IPS-18a (cell line): ENCODE results near the gene SMARCD2.
"Not testable (repeated sequence)": the region's sequence is repeated elsewhere in the genome, so short reads cannot be mapped to it uniquely, and the experiment has no call there.

Experiments
- H3K27ac ChIP-seq: one replicate; pipeline ENCODE4 v1.5.1; 2013; ENCODE audit warnings: low read length
- H3K27me3 ChIP-seq: one replicate; pipeline ENCODE4 v1.6.1; 2013; ENCODE audit warnings: mild to moderate bottlenecking, low read length; ENCODE audit not compliant: control insufficient read depth, insufficient read depth
- H3K36me3 ChIP-seq: one replicate; pipeline ENCODE4 v1.6.1; 2013; ENCODE audit warnings: low read depth, low read length; ENCODE audit not compliant: control insufficient read depth
- H3K4me1 ChIP-seq: one replicate; pipeline ENCODE4 v1.6.1; 2013; ENCODE audit warnings: low read depth, low read length; ENCODE audit not compliant: control insufficient read depth
- H3K4me3 ChIP-seq: one replicate; pipeline ENCODE4 v1.5.1; 2013; ENCODE audit warnings: low read length
- H3K9ac ChIP-seq: one replicate; pipeline ENCODE4 v1.6.1; 2013; ENCODE audit warnings: mild to moderate bottlenecking, low read length, moderate library complexity
- H3K9me3 ChIP-seq: one replicate; pipeline ENCODE4 v1.6.1; 2013; ENCODE audit warnings: low read depth, low read length; ENCODE audit not compliant: control insufficient read depth

SMARCD2 gene

DNA sequence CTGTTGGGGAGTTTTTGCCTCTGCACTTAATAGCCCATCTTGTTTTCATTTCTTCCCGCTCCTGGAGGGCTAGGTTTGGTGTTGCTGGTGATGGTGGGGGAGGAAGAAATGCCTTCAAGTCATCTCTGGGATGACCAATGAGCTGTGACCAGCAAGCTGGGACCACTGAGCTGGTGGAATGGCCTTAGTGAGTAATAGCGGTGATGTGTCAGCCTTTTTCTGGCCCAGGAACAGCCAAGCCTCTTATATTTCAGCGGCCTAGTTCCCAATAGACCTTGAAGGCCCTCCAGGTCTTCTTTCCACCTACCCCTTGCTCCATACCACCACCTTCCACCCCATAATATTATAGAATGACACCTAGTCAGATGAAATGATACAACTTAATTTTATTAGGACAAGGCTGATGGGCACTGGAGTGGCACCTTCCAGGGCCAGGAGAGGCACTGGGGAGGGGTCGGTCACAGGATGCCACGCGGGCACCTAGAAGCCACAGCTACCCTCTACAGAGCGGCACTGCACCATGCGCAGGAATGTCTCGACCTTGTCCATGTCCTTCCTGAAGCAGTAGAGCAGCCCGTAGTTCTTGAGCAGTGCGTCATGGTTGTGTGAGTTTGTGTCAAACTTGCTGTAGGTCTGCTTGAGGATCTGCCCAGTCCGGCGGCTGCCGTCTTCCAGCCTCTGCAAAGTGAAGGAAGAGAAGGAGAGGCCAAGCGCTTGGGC lies 29.3 kb upstream of the SMARCD2 start:
- H3K9ac ChIP-seq, H3K9me3 ChIP-seq, H3K27ac ChIP-seq, H3K4me1 ChIP-seq, H3K36me3 ChIP-seq, H3K4me3 ChIP-seq, H3K27me3 ChIP-seq: not testable (repeated sequence)

DNA sequence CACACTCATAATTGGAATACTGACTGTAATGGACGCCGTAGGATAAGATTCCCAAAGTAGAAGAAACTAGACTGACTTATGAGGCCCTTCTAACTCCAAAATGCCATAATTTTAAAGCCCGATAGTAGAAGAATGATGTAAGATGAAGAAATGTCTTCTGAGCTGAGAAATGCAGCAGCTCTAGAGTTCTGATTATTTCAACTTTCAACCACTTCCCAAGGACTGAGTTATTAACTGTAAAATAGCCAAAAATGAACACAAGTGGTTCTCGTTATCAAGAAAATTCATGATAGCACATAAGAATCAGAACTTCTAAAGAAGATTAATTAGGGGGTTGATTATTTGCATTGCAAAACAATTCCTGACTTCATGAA lies 27.8 kb upstream of the SMARCD2 start:
- not testable (repeated sequence) for H3K9me3 ChIP-seq, H3K4me3 ChIP-seq, H3K4me1 ChIP-seq, H3K9ac ChIP-seq, H3K27ac ChIP-seq, H3K27me3 ChIP-seq, H3K36me3 ChIP-seq

DNA sequence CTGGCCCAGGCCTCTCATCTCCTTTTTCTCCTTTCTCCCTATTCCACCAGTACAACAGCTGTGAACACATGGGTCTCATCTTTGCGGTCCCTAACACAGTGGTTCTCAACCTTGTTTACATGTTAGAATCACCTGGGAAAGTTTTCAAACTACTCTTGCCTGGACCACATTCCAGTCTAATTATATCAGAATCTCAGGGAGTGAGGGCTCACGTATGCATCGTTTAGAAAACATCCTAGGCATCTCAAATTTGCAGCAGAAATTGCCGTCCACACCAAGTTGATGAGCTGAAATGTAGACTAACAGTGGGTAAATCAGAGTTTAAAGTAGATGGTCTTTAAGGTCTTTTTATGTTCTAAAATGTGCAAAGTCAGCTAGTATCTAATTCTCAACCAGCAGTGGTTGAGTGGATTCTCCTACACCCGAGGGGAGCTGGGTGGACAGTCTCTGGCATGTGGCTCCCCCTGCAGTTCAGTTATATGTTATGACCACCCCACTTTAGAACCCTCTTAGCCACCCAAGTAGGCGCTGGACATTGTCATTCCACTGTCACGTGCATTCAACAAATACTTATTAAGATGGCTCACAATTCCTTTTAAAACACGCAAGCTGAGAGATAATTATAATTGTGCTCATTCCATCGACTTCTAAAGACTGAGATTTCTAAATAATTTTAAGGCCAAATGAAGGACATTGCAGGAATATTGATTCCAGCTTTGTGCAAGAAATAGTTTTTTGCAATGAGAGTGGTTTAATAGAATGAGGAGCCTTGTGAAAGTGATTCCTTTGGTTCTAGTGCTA lies 27.2 kb upstream of the SMARCD2 start:
- not testable (repeated sequence) for H3K4me3 ChIP-seq, H3K9ac ChIP-seq, H3K36me3 ChIP-seq, H3K9me3 ChIP-seq, H3K27ac ChIP-seq, H3K27me3 ChIP-seq, H3K4me1 ChIP-seq

DNA sequence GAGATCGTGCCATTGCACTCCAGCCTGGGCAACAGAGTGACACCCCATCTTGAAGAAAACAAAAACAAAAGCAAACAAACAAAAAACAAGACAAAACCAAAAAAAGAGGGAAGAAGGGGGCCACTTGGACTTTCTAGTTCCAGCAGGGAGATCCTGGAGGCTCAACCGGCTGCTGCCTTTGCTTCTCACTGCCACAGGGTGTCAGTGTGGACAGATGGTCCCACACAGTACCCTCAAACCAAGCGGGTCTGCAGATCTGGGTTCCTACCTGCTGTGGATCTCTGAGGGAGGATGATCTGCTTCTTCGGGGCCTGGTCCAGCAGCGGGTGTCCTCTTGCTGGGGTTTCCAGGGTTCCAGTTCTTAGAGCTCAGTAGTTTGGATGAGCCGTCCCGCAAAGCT lies 24.1 kb upstream of the SMARCD2 start:
- H3K27me3 ChIP-seq, H3K9me3 ChIP-seq, H3K9ac ChIP-seq, H3K4me1 ChIP-seq, H3K4me3 ChIP-seq, H3K36me3 ChIP-seq, H3K27ac ChIP-seq: not testable (repeated sequence)

DNA sequence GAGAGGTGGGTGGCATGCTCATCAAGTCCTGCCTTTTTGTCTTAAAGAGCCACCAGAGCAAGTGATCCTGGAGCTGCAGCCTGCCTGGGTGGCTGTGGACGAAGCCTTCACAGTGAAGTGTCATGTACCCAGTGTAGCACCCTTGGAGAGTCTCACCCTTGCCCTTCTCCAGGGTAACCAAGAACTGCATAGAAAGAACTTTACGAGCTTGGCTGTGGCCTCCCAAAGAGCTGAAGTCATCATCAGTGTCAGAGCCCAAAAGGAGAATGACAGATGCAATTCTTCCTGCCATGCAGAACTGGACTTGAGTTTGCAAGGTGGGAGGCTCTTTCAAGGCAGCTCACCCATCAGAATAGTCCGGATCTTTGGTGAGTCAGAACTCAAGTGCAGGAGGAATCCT lies 16.8 kb upstream of the SMARCD2 start:
- H3K27me3 ChIP-seq: no peaks in the 10 kb centered on the region
- no peak overlapping the region for H3K9ac ChIP-seq
- no peaks in the 10 kb centered on the region for H3K4me1 ChIP-seq
- H3K9me3 ChIP-seq: no peaks in the 10 kb centered on the region
- H3K36me3 ChIP-seq: no peaks in the 10 kb centered on the region
- H3K27ac ChIP-seq: no peak overlapping the region
- no peak overlapping the region for H3K4me3 ChIP-seq

DNA sequence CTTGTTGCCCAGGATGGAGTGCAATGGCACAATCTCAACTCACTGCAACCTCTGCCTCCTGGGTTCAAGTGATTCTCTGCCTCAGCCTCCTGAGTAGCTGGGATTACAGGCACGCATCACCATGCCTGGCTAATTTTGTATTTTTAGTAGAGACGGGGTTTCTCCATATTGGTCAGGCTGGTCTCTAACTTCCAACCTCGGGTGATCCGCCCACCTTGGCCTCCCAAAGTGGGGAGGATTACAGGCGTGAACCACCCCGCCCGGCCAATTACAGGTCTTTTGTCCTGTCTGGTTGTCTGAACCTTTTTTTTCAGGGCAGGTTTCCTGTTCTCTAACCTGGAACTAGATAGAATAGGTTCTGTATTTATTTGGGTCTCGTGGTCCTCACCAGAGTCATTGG lies 13.9 kb upstream of the SMARCD2 start:
- H3K27ac ChIP-seq, H3K36me3 ChIP-seq, H3K4me3 ChIP-seq, H3K4me1 ChIP-seq, H3K9ac ChIP-seq, H3K9me3 ChIP-seq, H3K27me3 ChIP-seq: not testable (repeated sequence)

DNA sequence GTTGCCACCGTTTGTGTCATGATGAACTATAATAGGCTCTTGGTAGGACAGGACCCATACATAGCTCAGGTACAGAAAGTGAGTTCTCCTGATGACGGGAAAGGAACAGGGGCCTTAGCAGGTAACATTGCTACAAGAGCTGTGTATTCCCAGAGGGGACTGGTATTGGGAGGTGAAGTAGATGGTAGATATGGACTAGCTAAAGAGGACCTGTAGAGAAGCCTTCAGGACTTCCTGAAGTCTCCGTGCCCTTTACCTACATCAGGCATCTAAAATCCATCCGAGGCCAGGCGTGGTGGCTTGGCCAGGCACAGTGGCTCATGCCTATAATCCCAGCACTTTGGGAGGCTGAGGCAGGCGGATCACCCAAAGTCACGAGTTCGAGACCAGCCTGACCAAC lies 12.7 kb upstream of the SMARCD2 start:
- Histone ChIP-seq H3K4me3 (no peak overlapping the region), H3K27ac (no peak overlapping the region), H3K27me3 (peaks cover under 1% of the 10 kb centered on the region), H3K9ac (no peak overlapping the region), H3K9me3 (no peaks in the 10 kb centered on the region), H3K4me1 (no peaks in the 10 kb centered on the region), H3K36me3 (no peaks in the 10 kb centered on the region)

DNA sequence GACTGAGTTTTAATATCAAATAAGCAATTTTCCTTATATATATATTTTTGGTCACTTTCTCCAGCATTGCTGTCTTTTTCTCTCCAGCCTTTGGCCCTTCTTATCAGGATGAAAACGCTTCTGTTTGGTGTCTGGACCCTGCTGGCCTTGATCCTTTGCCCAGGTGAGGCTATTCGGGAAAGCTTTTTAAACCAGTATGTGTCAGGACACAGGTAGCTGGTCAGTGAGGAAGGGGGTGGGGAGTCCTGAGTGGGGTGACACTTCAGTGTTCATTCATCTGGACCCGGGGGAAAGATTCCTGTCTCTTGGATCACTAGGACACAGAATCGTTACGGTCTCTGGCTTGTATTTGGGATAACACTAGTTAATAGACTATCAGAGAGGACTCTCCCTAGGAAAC lies 12.2 kb upstream of the SMARCD2 start:
- no peak overlapping the region for H3K27ac ChIP-seq
- no peaks in the 10 kb centered on the region for H3K4me1 ChIP-seq

DNA sequence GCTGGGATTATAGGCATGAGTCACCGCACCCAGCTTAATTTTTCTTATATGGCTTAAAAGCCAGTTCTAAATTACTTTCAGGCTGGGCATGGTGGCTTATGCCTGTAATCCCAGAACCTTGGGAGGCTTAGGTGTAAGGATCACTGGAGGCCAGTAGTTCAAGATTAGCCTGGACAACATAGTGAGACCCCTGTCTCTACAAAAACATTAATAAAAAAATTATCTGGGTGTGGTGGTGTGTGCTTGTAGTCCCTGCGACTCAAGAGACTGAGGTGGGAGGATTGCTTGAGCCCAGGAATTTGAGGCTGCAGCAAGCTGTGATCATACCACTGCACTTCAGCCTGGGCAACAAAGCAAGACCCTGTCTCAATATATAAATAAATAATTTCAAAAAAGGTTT lies 10.8 kb upstream of the SMARCD2 start:
- no peak overlapping the region for H3K9ac ChIP-seq
- no peak overlapping the region for H3K4me3 ChIP-seq
- H3K9me3 ChIP-seq: no peaks in the 10 kb centered on the region
- peaks cover 14% of the 10 kb centered on the region for H3K27me3 ChIP-seq
- H3K36me3 ChIP-seq: no peaks in the 10 kb centered on the region
- H3K4me1 ChIP-seq: no peaks in the 10 kb centered on the region
- H3K27ac ChIP-seq: no peak overlapping the region

More for the DNA sequence above, 12.2 kb upstream of the SMARCD2 start:
- Histone ChIP-seq H3K9ac (no peak overlapping the region), H3K36me3 (no peaks in the 10 kb centered on the region), H3K4me3 (no peak overlapping the region), H3K9me3 (no peaks in the 10 kb centered on the region), H3K27me3 (peaks cover 5% of the 10 kb centered on the region)

DNA sequence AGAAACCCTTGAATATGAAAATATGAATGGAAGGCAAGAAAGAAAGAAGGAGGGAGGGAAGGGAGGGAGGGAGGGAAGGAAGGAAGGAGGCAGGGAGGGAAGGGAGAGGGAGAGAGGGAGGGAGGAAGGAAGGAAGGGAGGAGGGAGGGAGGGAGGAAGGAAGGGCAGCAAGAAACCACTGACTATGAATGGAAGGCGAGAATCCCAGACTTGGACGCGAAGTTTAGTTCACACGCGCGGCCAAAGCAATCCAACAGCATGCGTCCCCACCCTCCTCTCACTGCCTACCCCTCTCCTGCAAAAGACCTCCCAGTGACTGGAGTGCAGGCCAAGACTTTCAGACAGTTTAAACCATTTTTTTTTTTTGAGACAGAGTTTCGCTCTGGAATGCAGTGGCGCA lies 7.9 kb upstream of the SMARCD2 start:
- Histone ChIP-seq H3K9me3 (no peaks in the 10 kb centered on the region), H3K27me3 (peaks cover 42% of the 10 kb centered on the region), H3K9ac (no peak overlapping the region), H3K27ac (no peak overlapping the region), H3K4me1 (no peaks in the 10 kb centered on the region), H3K36me3 (no peaks in the 10 kb centered on the region), H3K4me3 (no peak overlapping the region)

DNA sequence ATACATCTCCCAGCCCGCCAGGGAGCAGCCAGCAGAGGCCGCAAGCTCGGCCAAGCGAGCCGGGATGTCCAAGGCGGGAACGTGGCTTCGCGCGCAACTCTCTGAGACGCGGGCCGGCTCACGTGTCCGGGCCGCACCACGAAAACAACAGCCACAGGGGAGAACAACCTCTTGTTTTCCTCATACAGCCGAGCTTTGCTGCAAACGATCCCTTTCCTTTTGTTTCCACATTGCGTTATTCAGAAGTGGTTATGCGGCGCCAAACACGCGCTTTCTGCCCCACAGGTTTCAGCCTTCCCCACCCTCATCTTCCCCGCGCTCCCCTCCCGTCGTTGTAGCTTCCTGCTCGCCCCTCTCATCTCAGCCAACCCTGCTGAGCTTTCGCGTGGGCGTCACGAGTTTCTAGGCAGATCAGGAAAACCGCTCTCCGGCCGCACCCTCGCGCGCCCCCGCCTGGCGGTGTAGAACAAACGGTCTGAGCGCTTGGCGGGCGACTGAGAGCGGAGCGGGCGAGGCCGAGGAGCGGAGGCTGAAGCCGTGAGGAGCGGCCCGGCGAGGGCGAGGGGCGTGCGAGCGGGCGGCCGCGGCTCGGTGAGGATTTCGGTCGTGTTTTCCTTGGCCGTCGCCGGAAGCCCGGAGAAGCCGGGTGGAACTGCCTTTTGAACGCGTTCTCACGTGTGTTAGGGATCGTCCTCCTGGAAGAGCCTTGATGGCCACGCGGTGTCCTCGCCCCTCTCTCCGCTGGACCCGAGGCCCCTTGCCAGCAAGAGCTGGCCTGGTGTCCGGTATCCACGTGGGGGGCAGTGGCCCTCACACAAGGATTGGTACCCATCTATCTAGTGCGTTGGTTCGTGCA lies 6.6 kb upstream of the SMARCD2 start:
- H3K9ac ChIP-seq: no peak overlapping the region

More for the DNA sequence above, 6.6 kb upstream of the SMARCD2 start:
- Histone ChIP-seq H3K36me3 (no peaks in the 10 kb centered on the region), H3K4me3 (no peak overlapping the region), H3K27me3 (peaks cover 49% of the 10 kb centered on the region), H3K9me3 (no peaks in the 10 kb centered on the region), H3K4me1 (no peaks in the 10 kb centered on the region), H3K27ac (peak overlapping the region; percentile 43)
